Lower lobe of right lung (tissue), 2 donors: Measurements from ENCODE around the gene WASF2. TPM values are rescaled to one million over a fixed set of nuclear protein-coding genes. Genes with fewer than 3 reads are reported as not detected.
"Not testable (repeated sequence)": the region's sequence is repeated elsewhere in the genome, so short reads cannot be mapped to it uniquely, and the experiment has no call there.

Experiments
- ATAC-seq, 2 donors: fragments of 200-7000 bp; cut with Tn5 transposase; one replicate each; pipeline ENCODE4 v1.9.1; 2020 to 2022; ENCODE audit warnings: mild to moderate bottlenecking in 2 of 2, moderate library complexity in 2 of 2
- DNase-seq: peaks from one replicate; pipeline ENCODE4 v3.0.0-alpha.2; 2020
- H3K27ac ChIP-seq: fragments of 200-600 bp; one replicate; pipeline ENCODE4 v1.8.0; 2022
- H3K27me3 ChIP-seq: fragments of 200-600 bp; one replicate; pipeline ENCODE4 v1.8.0; 2022; ENCODE audit warnings: low read depth
- H3K36me3 ChIP-seq: fragments of 200-600 bp; one replicate; pipeline ENCODE4 v1.8.0; 2022; ENCODE audit warnings: mild to moderate bottlenecking
- H3K4me1 ChIP-seq: fragments of 200-600 bp; one replicate; pipeline ENCODE4 v1.8.0; 2022
- H3K4me3 ChIP-seq: fragments of 200-600 bp; one replicate; pipeline ENCODE4 v1.8.0; 2022; ENCODE audit warnings: mild to moderate bottlenecking
- H3K9me3 ChIP-seq: fragments of 200-600 bp; one replicate; pipeline ENCODE4 v1.8.0; 2022
- intact Hi-C: fragments of 100-400 bp; cut with DNase I; formaldehyde crosslinking; loops from one replicate; pipeline ENCODE4 v1.11.0; 2022
- total RNA-seq: library from RNA; stranded (reverse); fragmentation: NEBNext Ultra II Directional; extraction: Animal tissue kit (Norgen Biotek cat#: 25700); gene quantifications from one replicate; pipeline ENCODE4 v1.2.1, GENCODE V29; 2021
- TF ChIP-seq, protein P1 (sequence below): fragments of 200-600 bp; IDR thresholded peaks from one replicate; pipeline ENCODE4 v1.8.0; 2022; ENCODE audit warnings: antibody characterized with exemption, mild to moderate bottlenecking
- donor health status: DM: no; HTN: yes; CAD: no; lungs with severe emphysema.

Gene WASF2
- total RNA-seq, 1 donor from 2014 or later: 159 TPM

DNA sequence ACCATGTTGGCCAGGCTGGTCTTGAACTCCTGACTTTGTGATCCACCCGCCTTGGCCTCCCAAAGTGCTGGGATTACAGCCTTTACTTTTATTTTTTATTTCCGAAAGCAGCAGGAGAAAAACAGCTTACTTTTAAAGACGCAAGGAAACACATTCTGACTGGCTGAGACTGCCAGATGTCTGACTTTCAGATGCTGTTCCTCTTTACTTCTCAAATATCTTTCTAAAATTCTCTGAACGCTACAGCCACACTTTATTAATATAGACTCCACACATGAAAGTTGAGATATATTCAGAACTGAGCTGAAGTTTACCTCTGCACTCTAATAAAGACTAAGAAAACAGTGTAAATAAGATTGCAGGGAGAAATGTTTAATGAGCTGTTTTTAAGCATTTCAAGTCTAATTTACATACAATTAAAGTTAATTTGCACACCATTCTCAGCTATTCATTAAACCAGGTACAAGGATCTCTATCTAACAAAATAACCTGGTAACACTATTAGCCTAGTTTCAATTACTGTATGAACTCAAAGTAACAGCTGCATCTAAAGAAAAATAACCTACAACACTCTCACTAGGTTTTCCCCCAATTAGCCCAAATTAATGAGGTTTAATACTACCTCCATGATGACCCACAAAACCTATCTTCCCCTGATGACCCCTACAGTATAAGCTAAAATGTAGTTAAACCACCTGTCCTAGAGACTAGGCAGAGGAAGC, 24.9 kb downstream of the WASF2 start:
- DNase-seq (no peak), ATAC-seq (no peak)
- H3K27me3 ChIP-seq: no peaks in the 10 kb centered on the region
- TF ChIP-seq, protein P1, sequence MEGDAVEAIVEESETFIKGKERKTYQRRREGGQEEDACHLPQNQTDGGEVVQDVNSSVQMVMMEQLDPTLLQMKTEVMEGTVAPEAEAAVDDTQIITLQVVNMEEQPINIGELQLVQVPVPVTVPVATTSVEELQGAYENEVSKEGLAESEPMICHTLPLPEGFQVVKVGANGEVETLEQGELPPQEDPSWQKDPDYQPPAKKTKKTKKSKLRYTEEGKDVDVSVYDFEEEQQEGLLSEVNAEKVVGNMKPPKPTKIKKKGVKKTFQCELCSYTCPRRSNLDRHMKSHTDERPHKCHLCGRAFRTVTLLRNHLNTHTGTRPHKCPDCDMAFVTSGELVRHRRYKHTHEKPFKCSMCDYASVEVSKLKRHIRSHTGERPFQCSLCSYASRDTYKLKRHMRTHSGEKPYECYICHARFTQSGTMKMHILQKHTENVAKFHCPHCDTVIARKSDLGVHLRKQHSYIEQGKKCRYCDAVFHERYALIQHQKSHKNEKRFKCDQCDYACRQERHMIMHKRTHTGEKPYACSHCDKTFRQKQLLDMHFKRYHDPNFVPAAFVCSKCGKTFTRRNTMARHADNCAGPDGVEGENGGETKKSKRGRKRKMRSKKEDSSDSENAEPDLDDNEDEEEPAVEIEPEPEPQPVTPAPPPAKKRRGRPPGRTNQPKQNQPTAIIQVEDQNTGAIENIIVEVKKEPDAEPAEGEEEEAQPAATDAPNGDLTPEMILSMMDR: no peak
- no peak overlapping the region for H3K27ac ChIP-seq
- peaks cover 21% of the 10 kb centered on the region for H3K36me3 ChIP-seq
- intact Hi-C loops: no loop called here
- peaks cover 64% of the 10 kb centered on the region for H3K4me1 ChIP-seq
- no peak overlapping the region for H3K4me3 ChIP-seq
- H3K9me3 ChIP-seq: no peaks in the 10 kb centered on the region

DNA sequence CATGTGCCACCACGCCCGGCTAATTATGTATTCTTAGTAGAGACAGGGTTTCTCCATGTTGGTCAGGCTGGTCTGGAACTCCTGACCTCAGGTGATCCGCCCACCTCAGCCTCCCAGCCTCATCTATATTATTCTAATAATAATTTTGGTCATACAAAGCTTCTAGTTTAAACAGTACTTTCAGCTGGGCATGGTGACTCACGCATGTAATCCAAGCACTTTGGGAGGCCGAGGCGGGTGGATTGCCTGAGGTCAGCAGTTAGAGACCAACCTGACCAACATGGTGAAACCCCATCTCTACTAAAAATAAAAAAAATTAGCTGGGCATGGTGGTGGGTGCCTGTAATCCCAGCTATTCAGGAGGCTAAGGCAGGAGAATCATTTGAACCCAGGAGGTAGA, 26.1 kb downstream of the WASF2 start:
- ATAC-seq: peak in 1 of 2 donors; percentile 32
- H3K9me3 ChIP-seq, DNase-seq, intact Hi-C loops, H3K27ac ChIP-seq, H3K4me3 ChIP-seq, H3K27me3 ChIP-seq: not testable (repeated sequence)
- H3K4me1 ChIP-seq: peaks cover 64% of the 10 kb centered on the region
- H3K36me3 ChIP-seq: peaks cover 17% of the 10 kb centered on the region

DNA sequence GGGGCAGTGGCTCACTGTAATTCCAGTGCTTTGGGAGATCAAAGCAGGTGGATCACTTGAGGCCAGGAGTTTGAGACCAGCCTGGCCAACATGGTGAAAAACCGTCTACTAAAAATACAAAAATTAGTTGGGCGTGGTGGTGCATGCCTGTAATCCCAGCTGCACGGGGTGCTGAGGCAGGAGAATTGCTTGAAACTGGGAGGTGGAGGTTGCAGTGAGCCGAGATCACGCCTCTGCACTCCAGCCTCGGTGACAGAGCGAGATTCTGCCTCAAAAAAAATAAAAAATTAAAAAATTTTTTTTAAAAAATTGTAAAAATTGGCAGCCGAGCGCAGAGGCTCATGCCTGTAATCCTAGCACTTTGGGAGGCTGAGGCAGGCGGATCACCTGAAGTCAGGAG, 31.4 kb downstream of the WASF2 start:
- H3K9me3 ChIP-seq, DNase-seq, H3K4me3 ChIP-seq, intact Hi-C loops, H3K27me3 ChIP-seq, H3K27ac ChIP-seq, H3K36me3 ChIP-seq, ATAC-seq: not testable (repeated sequence)
- peaks cover 43% of the 10 kb centered on the region for H3K4me1 ChIP-seq

DNA sequence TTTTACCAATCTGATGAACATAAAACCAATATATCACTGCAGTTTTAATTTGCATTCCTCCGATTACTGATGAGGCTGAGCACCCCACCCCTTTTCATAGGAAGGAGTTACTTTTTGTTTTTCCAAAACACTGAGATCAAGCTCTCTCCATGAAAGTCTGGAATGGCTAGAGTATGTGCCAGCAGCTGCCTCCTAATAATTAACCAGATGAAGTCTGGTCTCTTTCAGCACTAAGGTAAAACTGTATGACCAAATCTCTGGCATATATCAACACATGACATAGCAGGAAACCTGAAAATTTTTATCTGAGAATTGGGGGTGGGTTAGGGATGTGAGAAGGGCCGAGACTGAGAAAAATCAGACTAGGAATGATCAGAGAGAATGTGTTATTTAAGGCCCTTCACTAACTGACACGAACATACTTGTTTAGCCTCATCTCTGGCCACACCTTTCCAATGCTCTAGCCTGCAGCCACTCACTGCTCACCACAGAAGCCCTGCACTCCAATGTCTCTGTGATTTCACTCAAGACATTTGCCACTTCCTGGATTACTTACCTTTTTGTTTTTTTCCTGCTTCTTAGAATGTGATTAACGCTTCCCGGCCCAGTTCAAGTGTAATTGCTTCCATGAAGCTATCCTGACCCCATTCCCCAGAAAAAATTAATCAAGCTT, 34.7 kb downstream of the WASF2 start:
- no peak for DNase-seq
- H3K4me3 ChIP-seq: no peak overlapping the region
- peak; percentile 44 to 62 for ATAC-seq

DNA sequence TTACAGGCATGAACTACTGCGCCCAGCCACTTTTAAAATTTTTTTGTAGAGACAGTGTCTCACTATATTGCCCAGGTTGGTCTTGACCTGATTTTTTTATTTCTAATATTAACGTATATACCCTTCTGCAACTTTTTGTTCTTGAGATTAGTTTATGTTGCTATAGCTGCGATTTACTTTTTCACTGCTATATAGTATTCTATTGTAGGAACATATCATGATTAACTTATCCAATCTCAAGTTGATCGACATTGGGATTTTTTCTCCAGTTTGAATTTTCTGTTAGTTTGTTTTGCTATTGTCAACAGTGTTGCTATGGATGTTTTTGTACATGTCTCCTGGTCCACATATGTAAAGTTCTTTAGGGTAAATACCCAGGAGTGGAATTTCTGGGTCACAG, 35.4 kb downstream of the WASF2 start:
- TF ChIP-seq, protein P1: no peak
- Histone ChIP-seq H3K4me1 (peaks cover 36% of the 10 kb centered on the region), H3K27ac (no peak overlapping the region), H3K36me3 (peaks cover under 1% of the 10 kb centered on the region), H3K27me3 (no peaks in the 10 kb centered on the region), H3K9me3 (no peaks in the 10 kb centered on the region), H3K4me3 (no peak overlapping the region)
- ATAC-seq (no peak), DNase-seq (no peak)
- intact Hi-C loops: no loop called here

More for the DNA sequence above, 34.7 kb downstream of the WASF2 start:
- Histone ChIP-seq H3K27ac (peak overlapping the region; percentile 16), H3K9me3 (no peaks in the 10 kb centered on the region), H3K36me3 (no peaks in the 10 kb centered on the region), H3K4me1 (peaks cover 42% of the 10 kb centered on the region), H3K27me3 (no peaks in the 10 kb centered on the region)
- intact Hi-C loops: no loop called here
- TF ChIP-seq, protein P1: no peak

DNA sequence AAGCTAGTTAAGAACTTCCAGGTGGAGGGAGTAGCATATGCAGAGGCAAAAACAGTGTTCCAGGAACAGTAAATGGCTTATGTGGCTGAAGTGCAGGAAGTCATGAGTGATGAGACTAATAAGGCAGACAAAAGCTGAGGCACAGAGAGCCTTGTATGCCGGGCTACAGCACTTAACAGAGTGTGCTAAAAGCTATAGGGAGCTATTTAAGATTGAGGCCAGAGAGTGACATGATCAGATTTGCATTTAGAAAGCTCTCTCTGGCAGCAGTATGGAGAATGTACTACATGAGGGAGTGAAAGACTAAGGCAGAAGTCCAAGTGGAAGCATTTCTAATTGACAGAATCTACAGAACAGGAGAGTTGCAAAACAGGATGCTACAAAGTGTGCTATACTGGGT, 38.6 kb downstream of the WASF2 start:
- H3K27ac ChIP-seq: no peak overlapping the region
- TF ChIP-seq, protein P1: no peak
- H3K27me3 ChIP-seq: no peaks in the 10 kb centered on the region
- no peak overlapping the region for H3K4me3 ChIP-seq
- peaks cover 18% of the 10 kb centered on the region for H3K36me3 ChIP-seq
- DNase-seq: no peak
- peaks cover 39% of the 10 kb centered on the region for H3K4me1 ChIP-seq
- no peak for ATAC-seq
- H3K9me3 ChIP-seq: no peaks in the 10 kb centered on the region
- intact Hi-C loops: no loop called here
